HEK293 (cell line): ENCODE results near the gene KCNQ2.

Source experiments
- BCL11A ChIP-seq: fragments of 450-650 bp; formaldehyde crosslinking; IDR thresholded peaks from 2 replicates; pipeline ENCODE4 v1.5.1; 2016; ENCODE audit warnings: low read depth, missing biosample characterization, missing genetic modification characterization
- FEZF1 ChIP-seq: fragments of 450-650 bp; formaldehyde crosslinking; IDR thresholded peaks from 2 replicates; pipeline ENCODE4 v1.5.1; 2016; ENCODE audit warnings: missing biosample characterization, missing genetic modification characterization
- HOXD13 ChIP-seq: sonication (generic); formaldehyde crosslinking; IDR thresholded peaks from 2 replicates; pipeline ENCODE4 v1.8.0; 2022; ENCODE audit warnings: missing genetic modification reagents, borderline replicate concordance
- REPIN1 ChIP-seq: fragments of 450-650 bp; formaldehyde crosslinking; IDR thresholded peaks from 2 replicates; pipeline ENCODE4 v1.5.1; 2017; ENCODE audit warnings: missing biosample characterization, missing genetic modification characterization, low read depth
- TCF7L2 ChIP-seq: IDR thresholded peaks from 2 replicates; pipeline ENCODE4 v1.6.1; 2011; ENCODE audit warnings: low read depth, mild to moderate bottlenecking, inconsistent platforms, low read length, moderate library complexity, borderline replicate concordance
- ZBTB8A ChIP-seq: fragments of 450-650 bp; formaldehyde crosslinking; IDR thresholded peaks from 2 replicates; pipeline ENCODE4 v1.5.1; 2016; ENCODE audit warnings: missing biosample characterization, missing genetic modification characterization
- ZNF155 ChIP-seq: fragments of 450-650 bp; formaldehyde crosslinking; IDR thresholded peaks from 2 replicates; pipeline ENCODE4 v1.5.1; 2016; ENCODE audit warnings: missing biosample characterization, missing genetic modification characterization
- ZNF175 ChIP-seq: fragments of 450-650 bp; formaldehyde crosslinking; IDR thresholded peaks from 2 replicates; pipeline ENCODE4 v1.5.1; 2016; ENCODE audit warnings: missing biosample characterization, missing genetic modification characterization
- ZNF2 ChIP-seq: fragments of 450-650 bp; formaldehyde crosslinking; IDR thresholded peaks from 2 replicates; pipeline ENCODE4 v1.5.1; 2016; ENCODE audit warnings: missing biosample characterization, missing genetic modification characterization
- ZNF211 ChIP-seq: fragments of 450-650 bp; formaldehyde crosslinking; IDR thresholded peaks from 2 replicates; pipeline ENCODE4 v1.5.1; 2016; ENCODE audit warnings: low read depth, missing biosample characterization, missing genetic modification characterization
- ZNF23 ChIP-seq: fragments of 450-650 bp; formaldehyde crosslinking; IDR thresholded peaks from 2 replicates; pipeline ENCODE4 v1.5.1; 2016; ENCODE audit warnings: missing biosample characterization, missing genetic modification characterization, borderline replicate concordance
- ZNF302 ChIP-seq: fragments of 450-650 bp; formaldehyde crosslinking; IDR thresholded peaks from 2 replicates; pipeline ENCODE4 v1.5.1; 2016; ENCODE audit warnings: missing biosample characterization, missing genetic modification characterization, low read depth
- ZNF366 ChIP-seq: fragments of 450-650 bp; formaldehyde crosslinking; conservative IDR thresholded peaks from 2 replicates; pipeline ENCODE4 v1.5.1; 2016; ENCODE audit warnings: missing biosample characterization, missing genetic modification characterization
- ZNF521 ChIP-seq: fragments of 450-650 bp; formaldehyde crosslinking; IDR thresholded peaks from 2 replicates; pipeline ENCODE4 v1.5.1; 2017; ENCODE audit warnings: missing biosample characterization, mild to moderate bottlenecking, missing genetic modification characterization
- ZNF600 ChIP-seq: fragments of 450-650 bp; formaldehyde crosslinking; IDR thresholded peaks from 2 replicates; pipeline ENCODE4 v1.5.1; 2016; ENCODE audit warnings: missing biosample characterization, missing genetic modification characterization
- ZNF621 ChIP-seq: fragments of 450-650 bp; formaldehyde crosslinking; IDR thresholded peaks from 2 replicates; pipeline ENCODE4 v1.5.1; 2017; ENCODE audit warnings: missing biosample characterization, missing genetic modification characterization
- ZNF660 ChIP-seq: fragments of 450-650 bp; IDR thresholded peaks from 2 replicates; pipeline ENCODE4 v1.5.1; 2018; ENCODE audit warnings: missing biosample characterization, mild to moderate bottlenecking, missing genetic modification characterization
- ZNF664 ChIP-seq: fragments of 450-650 bp; formaldehyde crosslinking; IDR thresholded peaks from 2 replicates; pipeline ENCODE4 v1.5.1; 2016; ENCODE audit warnings: missing biosample characterization, missing genetic modification characterization
- ZNF776 ChIP-seq: fragments of 450-650 bp; formaldehyde crosslinking; IDR thresholded peaks from 2 replicates; pipeline ENCODE4 v1.5.0; 2017; ENCODE audit warnings: missing biosample characterization, missing genetic modification characterization, borderline replicate concordance
- ZXDB ChIP-seq: fragments of 450-650 bp; formaldehyde crosslinking; IDR thresholded peaks from 2 replicates; pipeline ENCODE4 v1.5.1; 2016; ENCODE audit warnings: missing biosample characterization, missing genetic modification characterization
- TF ChIP-seq, protein P1 (sequence below): fragments of 450-650 bp; formaldehyde crosslinking; IDR thresholded peaks from 2 replicates; pipeline ENCODE4 v1.5.1; 2016; ENCODE audit warnings: missing biosample characterization, missing genetic modification characterization
- TF ChIP-seq, protein P2 (sequence below): fragments of 450-650 bp; formaldehyde crosslinking; IDR thresholded peaks from 2 replicates; pipeline ENCODE4 v1.5.1; 2016; ENCODE audit warnings: missing biosample characterization, missing genetic modification characterization
- TF ChIP-seq, protein P3 (sequence below): fragments of 450-650 bp; formaldehyde crosslinking; IDR thresholded peaks from 2 replicates; pipeline ENCODE4 v1.5.1; 2017; ENCODE audit warnings: missing biosample characterization, missing genetic modification characterization
- TF ChIP-seq, protein P4 (sequence below): fragments of 450-650 bp; formaldehyde crosslinking; IDR thresholded peaks from 2 replicates; pipeline ENCODE4 v1.5.1; 2016; ENCODE audit warnings: missing biosample characterization, missing genetic modification characterization
- TF ChIP-seq, protein P5 (sequence below): fragments of 450-650 bp; formaldehyde crosslinking; IDR thresholded peaks from 2 replicates; pipeline ENCODE4 v1.5.1; 2017; ENCODE audit warnings: missing biosample characterization, missing genetic modification characterization
- TF ChIP-seq, protein P6 (sequence below): fragments of 450-650 bp; formaldehyde crosslinking; IDR thresholded peaks from 2 replicates; pipeline ENCODE4 v1.5.1; 2016; ENCODE audit warnings: missing biosample characterization, missing genetic modification characterization
- TF ChIP-seq, protein P7 (sequence below): fragments of 450-650 bp; IDR thresholded peaks from 2 replicates; pipeline ENCODE4 v1.5.1; 2018; ENCODE audit warnings: missing biosample characterization, missing genetic modification characterization

Gene KCNQ2

DNA sequence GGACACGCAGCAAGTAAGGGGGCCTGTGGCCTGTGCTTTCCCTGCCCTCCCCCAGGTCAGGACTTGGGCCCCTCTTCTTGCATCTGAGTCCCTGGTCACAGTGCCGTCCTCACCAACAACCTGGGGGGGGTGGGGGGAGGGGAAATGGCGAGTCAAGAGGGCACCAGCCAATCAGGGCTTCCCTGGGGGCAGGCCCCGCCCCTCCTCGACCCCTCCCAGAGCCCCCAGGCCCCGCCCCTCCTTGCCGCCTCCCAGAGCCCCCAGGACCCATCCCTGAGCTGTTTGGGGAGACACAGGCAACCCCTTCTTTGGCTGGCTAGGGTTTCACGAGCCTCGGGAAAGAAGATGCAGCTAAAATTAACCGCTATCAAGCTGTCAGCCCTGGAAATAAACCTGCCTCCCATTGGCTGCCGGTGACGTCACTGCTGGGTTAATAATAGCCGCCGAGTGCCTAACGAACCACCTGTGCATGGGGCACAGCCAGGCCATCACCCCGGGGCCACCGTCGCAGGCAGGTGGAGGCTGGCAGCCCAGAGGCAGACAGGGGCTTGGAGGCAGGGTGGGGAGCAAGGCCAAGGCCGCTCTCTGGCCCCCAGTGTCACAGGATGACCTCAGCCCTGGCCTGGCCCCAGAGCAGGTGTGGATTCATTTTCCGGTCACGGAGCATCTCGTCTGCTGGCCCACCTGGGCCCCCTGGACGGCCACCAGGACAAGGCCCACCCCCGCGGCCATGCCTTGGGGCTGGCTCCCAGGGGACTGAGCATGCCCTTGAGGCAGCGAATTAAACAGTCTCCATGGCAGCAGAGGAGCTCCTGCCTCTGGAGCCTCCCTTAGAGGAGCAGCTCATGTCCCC is 29.6 kb upstream of the KCNQ2 start (continued):
- TF ChIP-seq ZNF155 (tag by site-specific recombination) = no peak
- peak; percentile 50 for TF ChIP-seq ZBTB8A
- TF ChIP-seq ZNF660 (tag by site-specific recombination) = no peak
- TF ChIP-seq, protein P1, sequence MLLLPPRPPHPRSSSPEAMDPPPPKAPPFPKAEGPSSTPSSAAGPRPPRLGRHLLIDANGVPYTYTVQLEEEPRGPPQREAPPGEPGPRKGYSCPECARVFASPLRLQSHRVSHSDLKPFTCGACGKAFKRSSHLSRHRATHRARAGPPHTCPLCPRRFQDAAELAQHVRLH (tag by site-specific recombination) = no peak
- no peak for TF ChIP-seq ZNF366
- TF ChIP-seq, protein P2, sequence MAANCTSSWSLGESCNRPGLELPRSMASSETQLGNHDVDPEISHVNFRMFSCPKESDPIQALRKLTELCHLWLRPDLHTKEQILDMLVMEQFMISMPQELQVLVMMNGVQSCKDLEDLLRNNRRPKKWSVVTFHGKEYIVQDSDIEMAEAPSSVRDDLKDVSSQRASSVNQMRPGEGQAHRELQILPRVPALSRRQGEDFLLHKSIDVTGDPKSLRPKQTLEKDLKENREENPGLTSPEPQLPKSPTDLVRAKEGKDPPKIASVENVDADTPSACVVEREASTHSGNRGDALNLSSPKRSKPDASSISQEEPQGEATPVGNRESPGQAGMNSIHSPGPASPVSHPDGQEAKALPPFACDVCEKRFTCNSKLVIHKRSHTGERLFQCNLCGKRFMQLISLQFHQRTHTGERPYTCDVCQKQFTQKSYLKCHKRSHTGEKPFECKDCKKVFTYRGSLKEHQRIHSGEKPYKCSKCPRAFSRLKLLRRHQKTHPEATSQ (tag by site-specific recombination) = no peak
- TF ChIP-seq FEZF1 (tag by site-specific recombination) = no peak
- TF ChIP-seq ZNF600 = no peak
- no peak for TF ChIP-seq TCF7L2
- TF ChIP-seq ZNF2 (tag by site-specific recombination) = no peak
- no peak for TF ChIP-seq ZNF302 (tag by site-specific recombination)
- TF ChIP-seq, protein P3, sequence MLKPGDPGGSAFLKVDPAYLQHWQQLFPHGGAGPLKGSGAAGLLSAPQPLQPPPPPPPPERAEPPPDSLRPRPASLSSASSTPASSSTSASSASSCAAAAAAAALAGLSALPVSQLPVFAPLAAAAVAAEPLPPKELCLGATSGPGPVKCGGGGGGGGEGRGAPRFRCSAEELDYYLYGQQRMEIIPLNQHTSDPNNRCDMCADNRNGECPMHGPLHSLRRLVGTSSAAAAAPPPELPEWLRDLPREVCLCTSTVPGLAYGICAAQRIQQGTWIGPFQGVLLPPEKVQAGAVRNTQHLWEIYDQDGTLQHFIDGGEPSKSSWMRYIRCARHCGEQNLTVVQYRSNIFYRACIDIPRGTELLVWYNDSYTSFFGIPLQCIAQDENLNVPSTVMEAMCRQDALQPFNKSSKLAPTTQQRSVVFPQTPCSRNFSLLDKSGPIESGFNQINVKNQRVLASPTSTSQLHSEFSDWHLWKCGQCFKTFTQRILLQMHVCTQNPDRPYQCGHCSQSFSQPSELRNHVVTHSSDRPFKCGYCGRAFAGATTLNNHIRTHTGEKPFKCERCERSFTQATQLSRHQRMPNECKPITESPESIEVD = no peak
- no peak for TF ChIP-seq ZNF211 (tag by site-specific recombination)
- TF ChIP-seq REPIN1 (tag by site-specific recombination) = no peak
- no peak for TF ChIP-seq ZNF664 (tag by site-specific recombination)
- TF ChIP-seq BCL11A (tag by site-specific recombination) = peak; percentile 57
- TF ChIP-seq ZNF621 (tag by site-specific recombination) = no peak
- no peak for TF ChIP-seq ZNF776 (tag by site-specific recombination)
- TF ChIP-seq, protein P4, sequence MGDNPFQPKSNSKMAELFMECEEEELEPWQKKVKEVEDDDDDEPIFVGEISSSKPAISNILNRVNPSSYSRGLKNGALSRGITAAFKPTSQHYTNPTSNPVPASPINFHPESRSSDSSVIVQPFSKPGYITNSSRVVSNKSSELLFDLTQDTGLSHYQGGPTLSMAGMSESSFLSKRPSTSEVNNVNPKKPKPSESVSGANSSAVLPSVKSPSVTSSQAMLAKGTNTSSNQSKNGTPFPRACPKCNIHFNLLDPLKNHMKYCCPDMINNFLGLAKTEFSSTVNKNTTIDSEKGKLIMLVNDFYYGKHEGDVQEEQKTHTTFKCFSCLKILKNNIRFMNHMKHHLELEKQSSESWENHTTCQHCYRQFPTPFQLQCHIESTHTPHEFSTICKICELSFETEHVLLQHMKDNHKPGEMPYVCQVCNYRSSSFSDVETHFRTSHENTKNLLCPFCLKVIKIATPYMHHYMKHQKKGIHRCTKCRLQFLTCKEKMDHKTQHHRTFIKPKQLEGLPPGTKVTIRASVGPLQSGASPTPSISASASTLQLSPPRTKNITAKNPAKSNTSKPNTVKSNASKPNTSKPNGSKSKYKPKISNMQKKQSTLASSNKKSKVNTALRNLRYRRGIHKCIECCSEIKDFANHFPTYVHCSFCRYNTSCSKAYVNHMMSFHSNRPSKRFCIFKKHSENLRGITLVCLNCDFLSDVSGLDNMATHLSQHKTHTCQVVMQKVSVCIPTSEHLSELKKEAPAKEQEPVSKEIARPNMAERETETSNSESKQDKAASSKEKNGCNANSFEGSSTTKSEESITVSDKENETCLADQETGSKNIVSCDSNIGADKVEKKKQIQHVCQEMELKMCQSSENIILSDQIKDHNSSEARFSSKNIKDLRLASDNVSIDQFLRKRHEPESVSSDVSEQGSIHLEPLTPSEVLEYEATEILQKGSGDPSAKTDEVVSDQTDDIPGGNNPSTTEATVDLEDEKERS (tag by site-specific recombination) = no peak
- no peak for TF ChIP-seq ZXDB (tag by site-specific recombination)
- TF ChIP-seq ZNF521 (tag by site-specific recombination) = no peak
- no peak for TF ChIP-seq ZNF175 (tag by site-specific recombination)
- no peak for TF ChIP-seq HOXD13
- TF ChIP-seq ZNF23 (tag by site-specific recombination) = no peak
- TF ChIP-seq, protein P5, sequence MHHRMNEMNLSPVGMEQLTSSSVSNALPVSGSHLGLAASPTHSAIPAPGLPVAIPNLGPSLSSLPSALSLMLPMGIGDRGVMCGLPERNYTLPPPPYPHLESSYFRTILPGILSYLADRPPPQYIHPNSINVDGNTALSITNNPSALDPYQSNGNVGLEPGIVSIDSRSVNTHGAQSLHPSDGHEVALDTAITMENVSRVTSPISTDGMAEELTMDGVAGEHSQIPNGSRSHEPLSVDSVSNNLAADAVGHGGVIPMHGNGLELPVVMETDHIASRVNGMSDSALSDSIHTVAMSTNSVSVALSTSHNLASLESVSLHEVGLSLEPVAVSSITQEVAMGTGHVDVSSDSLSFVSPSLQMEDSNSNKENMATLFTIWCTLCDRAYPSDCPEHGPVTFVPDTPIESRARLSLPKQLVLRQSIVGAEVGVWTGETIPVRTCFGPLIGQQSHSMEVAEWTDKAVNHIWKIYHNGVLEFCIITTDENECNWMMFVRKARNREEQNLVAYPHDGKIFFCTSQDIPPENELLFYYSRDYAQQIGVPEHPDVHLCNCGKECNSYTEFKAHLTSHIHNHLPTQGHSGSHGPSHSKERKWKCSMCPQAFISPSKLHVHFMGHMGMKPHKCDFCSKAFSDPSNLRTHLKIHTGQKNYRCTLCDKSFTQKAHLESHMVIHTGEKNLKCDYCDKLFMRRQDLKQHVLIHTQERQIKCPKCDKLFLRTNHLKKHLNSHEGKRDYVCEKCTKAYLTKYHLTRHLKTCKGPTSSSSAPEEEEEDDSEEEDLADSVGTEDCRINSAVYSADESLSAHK (tag by site-specific recombination) = no peak
- TF ChIP-seq, protein P6, sequence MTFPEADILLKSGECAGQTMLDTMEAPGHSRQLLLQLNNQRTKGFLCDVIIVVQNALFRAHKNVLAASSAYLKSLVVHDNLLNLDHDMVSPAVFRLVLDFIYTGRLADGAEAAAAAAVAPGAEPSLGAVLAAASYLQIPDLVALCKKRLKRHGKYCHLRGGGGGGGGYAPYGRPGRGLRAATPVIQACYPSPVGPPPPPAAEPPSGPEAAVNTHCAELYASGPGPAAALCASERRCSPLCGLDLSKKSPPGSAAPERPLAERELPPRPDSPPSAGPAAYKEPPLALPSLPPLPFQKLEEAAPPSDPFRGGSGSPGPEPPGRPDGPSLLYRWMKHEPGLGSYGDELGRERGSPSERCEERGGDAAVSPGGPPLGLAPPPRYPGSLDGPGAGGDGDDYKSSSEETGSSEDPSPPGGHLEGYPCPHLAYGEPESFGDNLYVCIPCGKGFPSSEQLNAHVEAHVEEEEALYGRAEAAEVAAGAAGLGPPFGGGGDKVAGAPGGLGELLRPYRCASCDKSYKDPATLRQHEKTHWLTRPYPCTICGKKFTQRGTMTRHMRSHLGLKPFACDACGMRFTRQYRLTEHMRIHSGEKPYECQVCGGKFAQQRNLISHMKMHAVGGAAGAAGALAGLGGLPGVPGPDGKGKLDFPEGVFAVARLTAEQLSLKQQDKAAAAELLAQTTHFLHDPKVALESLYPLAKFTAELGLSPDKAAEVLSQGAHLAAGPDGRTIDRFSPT (tag by site-specific recombination) = peak; percentile 82
- TF ChIP-seq, protein P7, sequence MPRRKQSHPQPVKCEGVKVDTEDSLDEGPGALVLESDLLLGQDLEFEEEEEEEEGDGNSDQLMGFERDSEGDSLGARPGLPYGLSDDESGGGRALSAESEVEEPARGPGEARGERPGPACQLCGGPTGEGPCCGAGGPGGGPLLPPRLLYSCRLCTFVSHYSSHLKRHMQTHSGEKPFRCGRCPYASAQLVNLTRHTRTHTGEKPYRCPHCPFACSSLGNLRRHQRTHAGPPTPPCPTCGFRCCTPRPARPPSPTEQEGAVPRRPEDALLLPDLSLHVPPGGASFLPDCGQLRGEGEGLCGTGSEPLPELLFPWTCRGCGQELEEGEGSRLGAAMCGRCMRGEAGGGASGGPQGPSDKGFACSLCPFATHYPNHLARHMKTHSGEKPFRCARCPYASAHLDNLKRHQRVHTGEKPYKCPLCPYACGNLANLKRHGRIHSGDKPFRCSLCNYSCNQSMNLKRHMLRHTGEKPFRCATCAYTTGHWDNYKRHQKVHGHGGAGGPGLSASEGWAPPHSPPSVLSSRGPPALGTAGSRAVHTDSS (tag by site-specific recombination) = no peak
